Neural cell (in vitro differentiated cells): Measurements from ENCODE around the gene PARD3B. TPM values are rescaled to one million over a fixed set of nuclear protein-coding genes. Genes with fewer than 3 reads are reported as not detected.

Experiments
- H2AFZ ChIP-seq: fragments of 200-600, 300-800 bp; sonication (generic), shearing (Covaris generic); 2 replicates; pipeline ENCODE4 v1.6.0; 2014; ENCODE audit warnings: low read depth, mild to moderate bottlenecking, antibody characterized with exemption, low read length, moderate library complexity
- H3F3A ChIP-seq: fragments of 200-600 bp; shearing (Covaris generic); 2 replicates; pipeline ENCODE4 v1.6.1; 2016; ENCODE audit warnings: mild to moderate bottlenecking, moderate library complexity, mixed read lengths, antibody characterized with exemption, low read length; ENCODE audit not compliant: insufficient read depth, poor library complexity, severe bottlenecking
- H3K27ac ChIP-seq: fragments of 200-600, 300-800 bp; sonication (generic), shearing (Covaris generic); 2 replicates; pipeline ENCODE4 v1.5.1; 2014; ENCODE audit warnings: mild to moderate bottlenecking, low read length, moderate library complexity
- H3K27me3 ChIP-seq: fragments of 300-800, 200-600 bp; sonication (generic), shearing (Covaris generic); 2 replicates; pipeline ENCODE4 v1.6.0; 2014; ENCODE audit warnings: mild to moderate bottlenecking, low read depth, low read length, moderate library complexity; ENCODE audit not compliant: insufficient read depth
- H3K36me3 ChIP-seq: fragments of 300-800, 200-600 bp; sonication (generic), shearing (Covaris generic); 2 replicates; pipeline ENCODE4 v1.5.1; 2014; ENCODE audit warnings: mild to moderate bottlenecking, antibody characterized with exemption, low read length, moderate library complexity; ENCODE audit not compliant: insufficient read depth
- H3K4me2 ChIP-seq: fragments of 300-800, 200-600 bp; sonication (generic), shearing (Covaris generic); 2 replicates; pipeline ENCODE4 v1.6.0; 2014; ENCODE audit warnings: mild to moderate bottlenecking, low read length
- H3K4me3 ChIP-seq: fragments of 300-800, 200-600 bp; sonication (generic), shearing (Covaris generic); 2 replicates; pipeline ENCODE4 v1.5.1; 2014; ENCODE audit warnings: mild to moderate bottlenecking, low read length, moderate library complexity
- H3K79me2 ChIP-seq: fragments of 200-600 bp; shearing (Covaris generic); replicated peaks from 2 replicates; pipeline ENCODE4 v1.6.0; 2014; ENCODE audit warnings: mild to moderate bottlenecking, low read length, moderate library complexity; ENCODE audit not compliant: insufficient read depth
- H3K9ac ChIP-seq: fragments of 300-800, 200-600 bp; sonication (generic), shearing (Covaris generic); 2 replicates; pipeline ENCODE4 v1.6.1; 2016; ENCODE audit warnings: mild to moderate bottlenecking, low read length, mixed read lengths
- H3K9me2 ChIP-seq: fragments of 200-600 bp; shearing (Covaris generic); 2 replicates; pipeline ENCODE4 v1.6.1; 2016; ENCODE audit warnings: mild to moderate bottlenecking, low read length, mixed read lengths; ENCODE audit not compliant: insufficient read depth
- H3K9me3 ChIP-seq: fragments of 200-600, 300-800 bp; sonication (generic), shearing (Covaris generic); 2 replicates; pipeline ENCODE4 v1.6.1; 2016; ENCODE audit warnings: mild to moderate bottlenecking, mixed run types, low read length, moderate library complexity, mixed read lengths
- H4K20me1 ChIP-seq: fragments of 200-600 bp; shearing (Covaris generic); 2 replicates; pipeline ENCODE4 v1.6.1; 2016; ENCODE audit warnings: mild to moderate bottlenecking, mixed run types; ENCODE audit not compliant: insufficient read depth
- EP300 ChIP-seq: fragments of 450-650 bp; conservative IDR thresholded peaks from 2 replicates; pipeline ENCODE4 v1.6.1; 2014; ENCODE audit warnings: antibody characterized with exemption, mild to moderate bottlenecking, moderate library complexity; ENCODE audit not compliant: poor library complexity, severe bottlenecking
- EZH2 ChIP-seq: fragments of 200-600, 300-800 bp; shearing (Covaris generic), sonication (generic); IDR thresholded peaks from 2 replicates; pipeline ENCODE4 v1.6.1; 2014; ENCODE audit warnings: antibody characterized with exemption, low read length, borderline replicate concordance, mild to moderate bottlenecking; ENCODE audit not compliant: insufficient read depth, poor library complexity, severe bottlenecking
- MXI1 ChIP-seq: fragments of 450-650 bp; conservative IDR thresholded peaks from 2 replicates; pipeline ENCODE4 v1.6.1; 2014; ENCODE audit warnings: antibody characterized with exemption, mild to moderate bottlenecking; ENCODE audit not compliant: poor library complexity, severe bottlenecking
- POLR2AphosphoS5 ChIP-seq: IDR thresholded peaks from 2 replicates; pipeline ENCODE4 v1.6.1; 2012
- RAD21 ChIP-seq: fragments of 450-650 bp; conservative IDR thresholded peaks from 2 replicates; pipeline ENCODE4 v1.6.1; 2014; ENCODE audit warnings: antibody characterized with exemption, mild to moderate bottlenecking, moderate library complexity
- SMC3 ChIP-seq: fragments of 450-650 bp; conservative IDR thresholded peaks from 2 replicates; pipeline ENCODE4 v1.6.1; 2014; ENCODE audit warnings: antibody characterized with exemption, mild to moderate bottlenecking, moderate library complexity; ENCODE audit not compliant: poor library complexity
- TAF1 ChIP-seq: IDR thresholded peaks from 2 replicates; pipeline ENCODE4 v1.6.1; 2012; ENCODE audit warnings: low read depth
- polyA plus RNA-seq: library from polyadenylated mRNA; depleted of rRNA; stranded (reverse); fragments of >200 nt; gene quantifications from 2 replicates; pipeline ENCODE4 v1.2.3, GENCODE V29; 2014
- TF ChIP-seq, protein P1 (sequence below): fragments of 450-650 bp; IDR thresholded peaks from 2 replicates; pipeline ENCODE4 v1.5.1; 2014; ENCODE audit warnings: antibody characterized with exemption, mild to moderate bottlenecking, moderate library complexity; ENCODE audit not compliant: poor library complexity, severe bottlenecking
- TF ChIP-seq, protein P2 (sequence below): IDR thresholded peaks from 2 replicates; pipeline ENCODE4 v1.6.1; 2012; ENCODE audit warnings: borderline replicate concordance

PARD3B gene
- polyA plus RNA-seq, 1 donor from 2014 or later = 0.54 TPM

DNA sequence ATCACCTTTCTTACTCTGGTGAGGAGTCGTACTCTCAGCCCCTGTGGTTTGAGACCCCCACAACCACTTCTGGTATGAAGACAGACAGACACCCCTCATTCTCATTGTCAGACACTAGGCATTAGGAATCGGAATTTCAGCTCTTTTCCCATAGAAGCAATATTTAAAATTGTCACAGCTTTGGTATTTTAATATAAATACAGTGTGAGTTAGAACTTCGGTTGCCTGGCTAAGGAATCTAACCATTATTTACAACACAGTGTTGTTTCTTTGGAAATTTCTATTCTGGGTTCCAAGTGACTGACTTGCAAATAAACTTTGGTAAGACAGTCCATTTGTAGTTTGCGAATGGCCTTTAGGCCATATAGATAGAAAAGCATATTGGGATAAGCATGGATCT is 318.1 kb downstream of the PARD3B start:
- no peak overlapping the region for H2AFZ ChIP-seq

DNA sequence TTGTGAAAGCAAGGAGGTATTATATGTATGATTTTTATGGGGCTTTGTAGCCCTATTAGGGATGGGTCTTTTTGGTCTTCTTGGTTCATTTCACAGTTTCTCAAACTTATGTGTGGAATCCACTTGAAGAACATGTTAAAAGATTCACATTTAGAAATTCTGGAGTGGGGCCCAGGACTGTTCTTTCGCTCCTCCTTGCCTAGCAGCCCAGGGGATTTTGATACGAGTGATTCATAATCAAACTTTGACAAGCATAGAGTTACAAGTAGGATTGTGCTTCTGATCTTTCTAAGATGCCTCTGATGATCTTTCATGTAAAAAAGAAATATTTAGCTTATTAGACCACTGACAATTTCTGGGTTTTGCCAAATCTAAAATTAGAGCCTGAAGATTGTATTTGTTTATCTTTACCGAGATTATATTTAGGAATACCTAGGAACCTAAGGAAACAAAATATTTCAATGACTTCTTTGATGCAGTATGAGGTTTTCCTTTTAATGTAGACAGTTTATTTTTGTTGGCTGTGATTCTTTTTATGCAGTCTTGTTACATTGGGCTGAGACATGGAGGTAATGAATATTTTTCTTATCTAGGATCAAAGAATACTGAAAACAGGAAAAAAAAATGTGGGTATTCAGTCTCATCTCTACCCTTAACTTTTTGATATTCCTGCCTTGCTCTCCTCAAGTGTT is 324.0 kb downstream of the PARD3B start:
- H3K36me3 ChIP-seq = no peaks in the 10 kb centered on the region
- H3K79me2 ChIP-seq = no peaks in the 10 kb centered on the region
- no peaks in the 10 kb centered on the region for H3K9me3 ChIP-seq
- H3K9me2 ChIP-seq = no peaks in the 10 kb centered on the region
- TF ChIP-seq MXI1 (no peak), TAF1 (no peak), EZH2 (no peak), RAD21 (no peak), SMC3 (no peak), EP300 (no peak), POLR2AphosphoS5 (no peak)
- TF ChIP-seq, protein P1, sequence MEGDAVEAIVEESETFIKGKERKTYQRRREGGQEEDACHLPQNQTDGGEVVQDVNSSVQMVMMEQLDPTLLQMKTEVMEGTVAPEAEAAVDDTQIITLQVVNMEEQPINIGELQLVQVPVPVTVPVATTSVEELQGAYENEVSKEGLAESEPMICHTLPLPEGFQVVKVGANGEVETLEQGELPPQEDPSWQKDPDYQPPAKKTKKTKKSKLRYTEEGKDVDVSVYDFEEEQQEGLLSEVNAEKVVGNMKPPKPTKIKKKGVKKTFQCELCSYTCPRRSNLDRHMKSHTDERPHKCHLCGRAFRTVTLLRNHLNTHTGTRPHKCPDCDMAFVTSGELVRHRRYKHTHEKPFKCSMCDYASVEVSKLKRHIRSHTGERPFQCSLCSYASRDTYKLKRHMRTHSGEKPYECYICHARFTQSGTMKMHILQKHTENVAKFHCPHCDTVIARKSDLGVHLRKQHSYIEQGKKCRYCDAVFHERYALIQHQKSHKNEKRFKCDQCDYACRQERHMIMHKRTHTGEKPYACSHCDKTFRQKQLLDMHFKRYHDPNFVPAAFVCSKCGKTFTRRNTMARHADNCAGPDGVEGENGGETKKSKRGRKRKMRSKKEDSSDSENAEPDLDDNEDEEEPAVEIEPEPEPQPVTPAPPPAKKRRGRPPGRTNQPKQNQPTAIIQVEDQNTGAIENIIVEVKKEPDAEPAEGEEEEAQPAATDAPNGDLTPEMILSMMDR = no peak
- TF ChIP-seq, protein P2, sequence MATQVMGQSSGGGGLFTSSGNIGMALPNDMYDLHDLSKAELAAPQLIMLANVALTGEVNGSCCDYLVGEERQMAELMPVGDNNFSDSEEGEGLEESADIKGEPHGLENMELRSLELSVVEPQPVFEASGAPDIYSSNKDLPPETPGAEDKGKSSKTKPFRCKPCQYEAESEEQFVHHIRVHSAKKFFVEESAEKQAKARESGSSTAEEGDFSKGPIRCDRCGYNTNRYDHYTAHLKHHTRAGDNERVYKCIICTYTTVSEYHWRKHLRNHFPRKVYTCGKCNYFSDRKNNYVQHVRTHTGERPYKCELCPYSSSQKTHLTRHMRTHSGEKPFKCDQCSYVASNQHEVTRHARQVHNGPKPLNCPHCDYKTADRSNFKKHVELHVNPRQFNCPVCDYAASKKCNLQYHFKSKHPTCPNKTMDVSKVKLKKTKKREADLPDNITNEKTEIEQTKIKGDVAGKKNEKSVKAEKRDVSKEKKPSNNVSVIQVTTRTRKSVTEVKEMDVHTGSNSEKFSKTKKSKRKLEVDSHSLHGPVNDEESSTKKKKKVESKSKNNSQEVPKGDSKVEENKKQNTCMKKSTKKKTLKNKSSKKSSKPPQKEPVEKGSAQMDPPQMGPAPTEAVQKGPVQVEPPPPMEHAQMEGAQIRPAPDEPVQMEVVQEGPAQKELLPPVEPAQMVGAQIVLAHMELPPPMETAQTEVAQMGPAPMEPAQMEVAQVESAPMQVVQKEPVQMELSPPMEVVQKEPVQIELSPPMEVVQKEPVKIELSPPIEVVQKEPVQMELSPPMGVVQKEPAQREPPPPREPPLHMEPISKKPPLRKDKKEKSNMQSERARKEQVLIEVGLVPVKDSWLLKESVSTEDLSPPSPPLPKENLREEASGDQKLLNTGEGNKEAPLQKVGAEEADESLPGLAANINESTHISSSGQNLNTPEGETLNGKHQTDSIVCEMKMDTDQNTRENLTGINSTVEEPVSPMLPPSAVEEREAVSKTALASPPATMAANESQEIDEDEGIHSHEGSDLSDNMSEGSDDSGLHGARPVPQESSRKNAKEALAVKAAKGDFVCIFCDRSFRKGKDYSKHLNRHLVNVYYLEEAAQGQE = no peak
- H3F3A ChIP-seq = peaks cover 3% of the 10 kb centered on the region
- no peaks in the 10 kb centered on the region for H3K27me3 ChIP-seq
- H3K27ac ChIP-seq = no peak overlapping the region
- H3K4me3 ChIP-seq = no peak overlapping the region
- H4K20me1 ChIP-seq = no peaks in the 10 kb centered on the region
- no peak overlapping the region for H2AFZ ChIP-seq
- H3K4me2 ChIP-seq = no peak overlapping the region
- H3K9ac ChIP-seq = no peak overlapping the region

More for the DNA sequence above, 318.1 kb downstream of the PARD3B start:
- no peaks in the 10 kb centered on the region for H3F3A ChIP-seq
- H3K9me3 ChIP-seq = no peaks in the 10 kb centered on the region
- H3K27me3 ChIP-seq = no peaks in the 10 kb centered on the region
- no peak overlapping the region for H3K27ac ChIP-seq
- no peaks in the 10 kb centered on the region for H3K79me2 ChIP-seq
- no peak overlapping the region for H3K4me2 ChIP-seq
- no peak overlapping the region for H3K4me3 ChIP-seq
- no peaks in the 10 kb centered on the region for H4K20me1 ChIP-seq
- H3K9ac ChIP-seq = no peak overlapping the region
- H3K36me3 ChIP-seq = no peaks in the 10 kb centered on the region
- H3K9me2 ChIP-seq = no peaks in the 10 kb centered on the region
- TF ChIP-seq, protein P2 = no peak
- TF ChIP-seq SMC3 (no peak), EP300 (no peak), POLR2AphosphoS5 (no peak), RAD21 (no peak), EZH2 (no peak), MXI1 (no peak), TAF1 (no peak)
- TF ChIP-seq, protein P1 = no peak
